Pancreas (tissue), 10 donors: Measurements from ENCODE around the gene NUDT4. TPM values are rescaled to one million over a fixed set of nuclear protein-coding genes. Genes with fewer than 3 reads are reported as not detected.
A peak's percentile ranks its signal among the peaks of the same experiment; 100 is the strongest.
"Not testable (repeated sequence)": the region's sequence is repeated elsewhere in the genome, so short reads cannot be mapped to it uniquely, and the experiment has no call there.

Experiments used
- ATAC-seq, 4 donors: fragments of 200-7000 bp; cut with Tn5 transposase; one replicate each; pipeline versions ENCODE4 v1.8.0 to v1.9.1; 2020; ENCODE audit warnings: mild to moderate bottlenecking in 4 of 4, moderate library complexity in 4 of 4
- DNase-seq, 6 donors: peaks; one replicate each; pipeline ENCODE4 v3.0.0-alpha.2; 2020
- FAIRE-seq: peaks from 2 replicates; lab custom pipeline; 2012; peaks lifted over from hg19 to GRCh38; lab: Jason Lieb, UNC
- H3K27ac ChIP-seq, 4 donors: fragments of 200-600 bp; sonication (generic); 1 replicate in 3 of 4; 2 replicates in 1 of 4; pipeline versions ENCODE4 v1.5.0 to v1.8.0; 2020
- H3K27me3 ChIP-seq, 4 donors: fragments of 200-600 bp; one replicate each; pipeline ENCODE4 v1.8.0; 2021
- H3K36me3 ChIP-seq, 3 donors: fragments of 200-600 bp; sonication (generic) in 1 of 3; one replicate each; pipeline versions ENCODE4 v1.5.0 to v1.8.0; 2020 to 2021
- H3K4me1 ChIP-seq, 3 donors: fragments of 200-600 bp; one replicate each; pipeline ENCODE4 v1.8.0; 2021
- H3K4me3 ChIP-seq, 4 donors: fragments of 200-600 bp; sonication (generic) in 2 of 4; one replicate each; pipeline versions ENCODE4 v1.5.0 to v1.8.0; 2020 to 2021
- H3K9me3 ChIP-seq, 4 donors: fragments of 200-600 bp; one replicate each; pipeline ENCODE4 v1.8.0; 2021
- WGBS, 2 donors: extraction: QIAGEN DNeasy Blood & Tissue Kit; methylation state at CpG; one replicate each; pipeline ENCODE4 v1.1.7; 2013; 5-methylcytosine and 5-hydroxymethylcytosine counted together
- intact Hi-C, 3 donors: fragments of 100-400 bp; cut with DNase I; formaldehyde crosslinking; loops; one replicate each; pipeline versions ENCODE4 v1.11.1 to v1.14.2; 2022
- polyA plus RNA-seq, 2 donors: library from polyadenylated mRNA; stranded (reverse); fragments of 200-250 nt; gene quantifications; one replicate each; pipeline ENCODE4 v1.2.3, GENCODE V29; 2013
- total RNA-seq, 6 donors: library from RNA; stranded (reverse); fragmentation: NEBNext Ultra II Directional in 4 of 6; extraction: Animal tissue kit (Norgen Biotek cat#: 25700) in 4 of 6; gene quantifications; one replicate each; pipeline versions ENCODE4 v1.2.1 to v1.2.4, GENCODE V29; 2021 to 2023
- TF ChIP-seq, protein P1 (sequence below), 4 donors: fragments of 200-600 bp; sonication (generic) in 3 of 4; IDR thresholded peaks; one replicate each; pipeline versions ENCODE4 v1.5.0 to v1.8.0; 2021; ENCODE audit warnings: antibody characterized with exemption in 4 of 4
- donor health status: healthy with polysubstance abuse.
- donor health status: DM: no; HTN: no; CAD: no; lungs with moderate emphysema.
- donor health status: DM: no; HTN: no; CAD: no.
- donor health status: control.
- donor health status: control.
- donor health status: Bipolar disorder and iron deficiency.
- donor health status: DM: yes; HTN: yes; CAD: no.
- donor health status: DM: no; HTN: no; CAD: no.
- donor health status: DM: no; HTN: no; CAD: no.
- donor health status: DM: yes; HTN: yes; CAD: no.

The NUDT4 gene
- total and polyA plus RNA-seq, 8 donors = 16.0 to 77.5 (median 45.5) TPM

- Histone ChIP-seq H3K27ac (no peak overlapping the region), H3K4me1 (peaks cover 10 to 20% (median 12%) of the 10 kb centered on the region in 3 donors), H3K27me3 (no peaks in the 10 kb centered on the region), H3K9me3 (no peaks in the 10 kb centered on the region), H3K36me3 (no peaks in the 10 kb centered on the region), H3K4me3 (no peak overlapping the region)
- ATAC-seq (no peak), DNase-seq (no peak), FAIRE-seq (no peak)
- intact Hi-C loops = no loop called here
- TF ChIP-seq, protein P1, sequence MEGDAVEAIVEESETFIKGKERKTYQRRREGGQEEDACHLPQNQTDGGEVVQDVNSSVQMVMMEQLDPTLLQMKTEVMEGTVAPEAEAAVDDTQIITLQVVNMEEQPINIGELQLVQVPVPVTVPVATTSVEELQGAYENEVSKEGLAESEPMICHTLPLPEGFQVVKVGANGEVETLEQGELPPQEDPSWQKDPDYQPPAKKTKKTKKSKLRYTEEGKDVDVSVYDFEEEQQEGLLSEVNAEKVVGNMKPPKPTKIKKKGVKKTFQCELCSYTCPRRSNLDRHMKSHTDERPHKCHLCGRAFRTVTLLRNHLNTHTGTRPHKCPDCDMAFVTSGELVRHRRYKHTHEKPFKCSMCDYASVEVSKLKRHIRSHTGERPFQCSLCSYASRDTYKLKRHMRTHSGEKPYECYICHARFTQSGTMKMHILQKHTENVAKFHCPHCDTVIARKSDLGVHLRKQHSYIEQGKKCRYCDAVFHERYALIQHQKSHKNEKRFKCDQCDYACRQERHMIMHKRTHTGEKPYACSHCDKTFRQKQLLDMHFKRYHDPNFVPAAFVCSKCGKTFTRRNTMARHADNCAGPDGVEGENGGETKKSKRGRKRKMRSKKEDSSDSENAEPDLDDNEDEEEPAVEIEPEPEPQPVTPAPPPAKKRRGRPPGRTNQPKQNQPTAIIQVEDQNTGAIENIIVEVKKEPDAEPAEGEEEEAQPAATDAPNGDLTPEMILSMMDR (IDR thresholded peaks at IDR 0.05) = no peak
- 73 to 86% methylated on average over 2 of the region's 2 CpGs for WGBS, 2 donors
Observed at GRCh38 chr12:93387780-93388179, 10.1 kb downstream of the NUDT4 start.

- Histone ChIP-seq H3K27me3 (no peaks in the 10 kb centered on the region), H3K4me1 (peaks cover 10 to 22% (median 12%) of the 10 kb centered on the region in 3 donors), H3K4me3 (no peak overlapping the region), H3K27ac (peak overlapping the region in 2 of 4 donors; percentile 4 to 12), H3K36me3 (no peaks in the 10 kb centered on the region), H3K9me3 (no peaks in the 10 kb centered on the region)
- intact Hi-C loops = no loop called here
- DNase-seq = no peak
- ATAC-seq = peak in 3 of 4 donors; percentile 23 to 51 (median 43)
- TF ChIP-seq, protein P1 (IDR thresholded peaks at IDR 0.05) = no peak
- FAIRE-seq = no peak
- WGBS, 2 donors = 21 to 24% methylated on average over 5 of the region's 5 CpGs
Observed at GRCh38 chr12:93390031-93390430, 12.3 kb downstream of the NUDT4 start.

DNA sequence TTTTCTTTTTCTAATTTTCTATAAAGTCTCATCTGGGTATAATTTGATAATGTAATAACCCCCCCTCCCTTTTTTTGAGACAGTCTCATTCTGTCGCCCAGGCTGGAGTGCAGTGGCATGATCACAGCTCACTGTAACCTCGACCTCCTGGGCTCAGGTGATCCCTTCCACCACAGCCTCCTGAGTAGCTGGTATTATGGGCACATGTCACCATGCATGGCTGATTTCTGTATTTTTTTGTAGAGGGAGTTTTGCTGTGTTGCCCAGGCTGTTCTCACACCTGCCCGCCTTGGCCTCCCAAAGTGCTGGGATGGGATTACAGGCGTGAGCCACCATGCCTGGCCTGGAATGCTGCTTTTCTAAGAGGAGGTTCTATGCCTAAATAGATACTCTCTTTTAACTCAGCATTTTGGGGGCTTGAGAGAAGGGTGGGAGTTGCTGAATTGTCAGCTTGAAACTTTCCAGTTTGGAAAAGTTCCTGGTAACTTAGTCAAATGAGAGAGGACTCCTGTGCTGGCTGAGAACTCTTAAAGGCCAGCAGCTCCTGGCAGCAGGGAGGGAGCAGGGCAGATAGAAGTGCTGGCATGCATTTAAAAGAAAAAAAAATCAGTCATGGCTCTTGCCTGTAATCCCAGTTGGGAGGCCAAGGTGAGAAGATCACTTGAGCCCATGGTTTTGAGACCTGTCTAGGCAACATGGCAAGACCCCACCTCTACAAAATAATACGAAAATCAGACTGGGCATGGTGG lies 13.0 kb downstream of the NUDT4 start:
- intact Hi-C loops = no loop called here
- peaks cover 10 to 28% (median 12%) of the 10 kb centered on the region in 3 donors for H3K4me1 ChIP-seq
- H3K27me3 ChIP-seq = no peaks in the 10 kb centered on the region
- TF ChIP-seq, protein P1 (IDR thresholded peaks at IDR 0.05) = no peak
- peak overlapping the region in 1 of 4 donors; percentile 4 for H3K27ac ChIP-seq
- no peak overlapping the region for H3K4me3 ChIP-seq
- ATAC-seq (peak in 2 of 4 donors; percentile 34 to 39), FAIRE-seq (no peak), DNase-seq (no peak)
- 75 to 76% methylated on average over 5 of the region's 5 CpGs for WGBS, 2 donors
- no peaks in the 10 kb centered on the region for H3K9me3 ChIP-seq
- H3K36me3 ChIP-seq = peaks cover 0 to 3% (median 0%) of the 10 kb centered on the region in 3 donors

DNA sequence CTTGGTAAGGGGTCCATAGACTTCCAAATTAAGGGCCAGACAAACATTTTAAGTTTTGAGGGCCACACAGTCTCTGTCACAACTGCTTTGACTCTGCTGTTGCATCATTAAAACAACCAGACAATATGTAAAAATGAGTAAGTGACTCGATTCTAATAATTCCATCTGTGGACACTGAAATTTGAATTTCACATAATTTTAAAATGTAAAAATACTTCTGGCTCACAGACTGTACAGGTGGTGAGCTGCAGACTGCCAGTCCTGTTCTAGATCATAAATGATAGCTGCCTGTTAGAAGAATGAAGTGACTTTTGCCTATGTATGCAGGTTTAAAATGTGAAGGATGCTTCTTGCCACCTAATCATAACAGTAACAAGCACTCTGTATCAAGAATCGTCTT lies 15.7 kb downstream of the NUDT4 start:
- no peak for FAIRE-seq
- peaks cover 16 to 35% (median 22%) of the 10 kb centered on the region in 3 donors for H3K4me1 ChIP-seq
- 46 to 61% methylated on average over 2 of the region's 2 CpGs for WGBS, 2 donors
- no peak overlapping the region for H3K27ac ChIP-seq
- H3K36me3 ChIP-seq = peaks cover 0 to 12% (median 0%) of the 10 kb centered on the region in 3 donors
- TF ChIP-seq, protein P1 (IDR thresholded peaks at IDR 0.05) = no peak
- no peak for ATAC-seq
- DNase-seq = no peak
- no peak overlapping the region for H3K4me3 ChIP-seq
- intact Hi-C loops = no loop called here
- H3K9me3 ChIP-seq = no peaks in the 10 kb centered on the region
- no peaks in the 10 kb centered on the region for H3K27me3 ChIP-seq

GRCh38 chr12:93397412-93397811 lies 19.7 kb downstream of the NUDT4 start:
- no peak for FAIRE-seq
- peak overlapping the region in 2 of 4 donors; percentile 30 to 44 for H3K27ac ChIP-seq
- H3K9me3 ChIP-seq = no peaks in the 10 kb centered on the region
- H3K36me3 ChIP-seq = peaks cover 0 to 12% (median 0%) of the 10 kb centered on the region in 3 donors
- TF ChIP-seq, protein P1 (IDR thresholded peaks at IDR 0.05) = no peak
- no peak overlapping the region for H3K4me3 ChIP-seq
- ATAC-seq = peak; percentile 37 to 69 (median 56)
- peaks cover 6 to 18% (median 10%) of the 10 kb centered on the region in 3 donors for H3K4me1 ChIP-seq
- DNase-seq = peak in 3 of 6 donors; percentile 34 to 60 (median 44)
- 29 to 32% methylated on average over 12 of the region's 12 CpGs for WGBS, 2 donors
- intact Hi-C loops = no loop called here
- H3K27me3 ChIP-seq = no peaks in the 10 kb centered on the region

DNA sequence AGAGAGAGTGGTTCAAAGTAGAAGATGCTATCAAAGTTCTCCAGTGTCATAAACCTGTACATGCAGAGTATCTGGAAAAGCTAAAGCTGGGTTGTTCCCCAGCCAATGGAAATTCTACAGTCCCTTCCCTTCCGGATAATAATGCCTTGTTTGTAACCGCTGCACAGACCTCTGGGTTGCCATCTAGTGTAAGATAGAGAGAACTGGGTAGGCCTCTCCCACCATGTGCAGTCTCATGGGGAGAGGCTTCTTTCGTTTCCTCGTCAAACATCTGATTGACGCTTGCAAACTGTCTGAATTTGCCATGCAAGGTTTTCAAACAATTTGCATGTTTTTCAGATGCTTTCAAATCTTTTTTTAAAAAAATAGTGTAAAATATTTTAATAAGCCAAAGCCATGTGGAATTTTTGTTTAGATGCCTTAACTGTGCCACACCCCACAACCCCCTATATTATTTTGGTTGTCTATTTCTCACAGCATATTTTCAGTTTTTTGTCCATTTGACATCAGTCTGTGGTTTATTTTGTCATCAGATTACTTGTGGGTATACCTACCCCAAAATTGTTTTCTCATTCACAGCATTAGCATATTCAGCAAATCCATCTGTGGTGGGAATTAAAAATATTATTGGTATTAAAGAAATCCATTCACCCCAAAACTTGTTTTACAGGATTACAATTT lies 21.6 kb downstream of the NUDT4 start:
- intact Hi-C loops, H3K9me3 ChIP-seq, H3K27me3 ChIP-seq, DNase-seq, H3K27ac ChIP-seq, H3K4me3 ChIP-seq: not testable (repeated sequence)
- Histone ChIP-seq H3K36me3 (peaks cover 0 to 12% (median 0%) of the 10 kb centered on the region in 3 donors), H3K4me1 (peaks cover 6 to 18% (median 17%) of the 10 kb centered on the region in 3 donors)
- peak; percentile 98 for FAIRE-seq
- peak; percentile 88 to 96 (median 94) for ATAC-seq
- no CpG with 5 or more reads among the region's 5 CpGs for WGBS, 2 donors
